ENCODE measurements around the gene GLYATL1.

GLYATL1 gene

GRCh38 chr11:58923300-58923788 lies 15.9 kb upstream of the GLYATL1 start (continued):
- TF ChIP-seq ZNF777 (tag by site-specific recombination; IDR thresholded peaks at IDR 0.05; ENCODE audit: borderline replicate concordance) = no peak
- no peak for TF ChIP-seq ZNF555 (tag by site-specific recombination; conservative IDR thresholded peaks at IDR 0.05)
- TF ChIP-seq KLF8 (tag by site-specific recombination; IDR thresholded peaks at IDR 0.05) = no peak
- TF ChIP-seq ZNF292 (tag by site-specific recombination; IDR thresholded peaks at IDR 0.05; ENCODE audit: borderline replicate concordance, low read depth) = no peak
- no peak for TF ChIP-seq ZNF19 (tag by site-specific recombination; IDR thresholded peaks at IDR 0.05; ENCODE audit: low read depth)
- no peak for TF ChIP-seq ZNF324 (tag by site-specific recombination; IDR thresholded peaks at IDR 0.05)
- no peak for TF ChIP-seq ZNF830 (tag by site-specific recombination; IDR thresholded peaks at IDR 0.05; ENCODE audit: low read depth)
- no peak for TF ChIP-seq ZNF2 (tag by site-specific recombination; IDR thresholded peaks at IDR 0.05)
- TF ChIP-seq ZNF488 (tag by site-specific recombination; IDR thresholded peaks at IDR 0.05) = no peak
- peak; percentile 41; the same call in 1 of the 2 replicates for TF ChIP-seq ZNF654 (tag by site-specific recombination; IDR thresholded peaks at IDR 0.05; ENCODE audit: low read depth)
- TF ChIP-seq KLF16 (tag by site-specific recombination; IDR thresholded peaks at IDR 0.05) = no peak
- no peak for TF ChIP-seq HOXA7 (CRISPR knock-in tag; IDR thresholded peaks at IDR 0.05; ENCODE audit: borderline replicate concordance)
- TF ChIP-seq HOXC10 (CRISPR knock-in tag; IDR thresholded peaks at IDR 0.05) = no peak
- no peak for TF ChIP-seq ZNF26 (tag by site-specific recombination; IDR thresholded peaks at IDR 0.05)
- no peak for TF ChIP-seq WT1 (tag by site-specific recombination; IDR thresholded peaks at IDR 0.05)
- no peak for TF ChIP-seq HOXD13 (CRISPR knock-in tag; IDR thresholded peaks at IDR 0.05; ENCODE audit: borderline replicate concordance)
- peak; percentile 86 for TF ChIP-seq PRDM10 (tag by site-specific recombination; IDR thresholded peaks at IDR 0.05)
- no peak for TF ChIP-seq ZNF184 (tag by site-specific recombination; IDR thresholded peaks at IDR 0.05)
- TF ChIP-seq ZNF704 (tag by site-specific recombination; IDR thresholded peaks at IDR 0.05) = no peak
- no peak for TF ChIP-seq GLIS1 (tag by site-specific recombination; IDR thresholded peaks at IDR 0.05)
- no peak for TF ChIP-seq ZNF768 (tag by site-specific recombination; IDR thresholded peaks at IDR 0.05)
- TF ChIP-seq ZNF362 (tag by site-specific recombination; IDR thresholded peaks at IDR 0.05) = no peak
- TF ChIP-seq ZNF792 (tag by site-specific recombination; IDR thresholded peaks at IDR 0.05) = no peak
- TF ChIP-seq ZNF600 (tag by site-specific recombination; IDR thresholded peaks at IDR 0.05) = peak; percentile 85
- TF ChIP-seq ZNF16 (tag by site-specific recombination; IDR thresholded peaks at IDR 0.05; ENCODE audit: low read depth) = no peak
- no peak for TF ChIP-seq ZSCAN4 (tag by site-specific recombination; IDR thresholded peaks at IDR 0.05)
- TF ChIP-seq ZBTB49 (tag by site-specific recombination; IDR thresholded peaks at IDR 0.05; ENCODE audit: low read depth) = no peak
- TF ChIP-seq ZNF132 (tag by site-specific recombination; IDR thresholded peaks at IDR 0.05; ENCODE audit: borderline replicate concordance) = no peak
- TF ChIP-seq ZBTB17 (tag by site-specific recombination; IDR thresholded peaks at IDR 0.05) = peak; percentile 66
- TF ChIP-seq SETDB1 (IDR thresholded peaks at IDR 0.05; ENCODE audit: insufficient read length, low read length) = no peak
